HCT116 (cell line): ENCODE measurements around the gene SLC40A1. TPM values are rescaled to one million over a fixed set of nuclear protein-coding genes. Genes with fewer than 3 reads are reported as not detected.

Source experiments
- ATAC-seq: fragments of 200-7000 bp; cut with Tn5 transposase; 2 replicates; pipeline ENCODE4 v1.9.1; 2020; ENCODE audit warnings: mild to moderate bottlenecking, moderate library complexity
- BruUV-seq: library from RNA; stranded (reverse); fragments of 400-500 nt; replicated peaks from 2 replicates; lab custom pipeline; 2021; lab: Mats Ljungman, UMichigan
- CTCF ChIA-PET: fragments of 300-600 bp; sonication (Branson Sonifier 250); formaldehyde crosslinking; loops from one replicate; lab custom pipeline; 2021; ENCODE audit warnings: antibody characterized with exemption; lab: Charles Lee
- POLR2A ChIA-PET: fragments of 300-600, 350-600 bp; sonication (Branson Sonifier 250); formaldehyde crosslinking; loops from one replicate; lab custom pipeline; 2021; ENCODE audit warnings: antibody characterized with exemption; lab: Charles Lee
- RAD21 ChIA-PET, 2 experiments: fragments of 300-600 bp; sonication (Branson Sonifier 250); formaldehyde crosslinking; loops; one replicate each; lab custom pipeline; 2023; ENCODE audit warnings: low total read pairs in 2 of 2; ENCODE audit not compliant: uncharacterized antibody in 2 of 2, unreplicated experiment in 2 of 2, low non-redundant PET in 1 of 2; lab: Charles Lee
- DNase-seq: peaks from one replicate; pipeline ENCODE4 v3.0.0-alpha.2; 2010; ENCODE audit warnings: low read depth, low spot score
- H2AFZ ChIP-seq: fragments of 200-600 bp; shearing (Covaris generic), sonication (generic); 2 replicates; pipeline ENCODE4 v1.6.1; 2017; ENCODE audit warnings: low read depth, mixed run types, mixed read lengths, antibody characterized with exemption, low read length; ENCODE audit not compliant: poor library complexity, severe bottlenecking
- H3K27ac ChIP-seq: 2 replicates; pipeline ENCODE4 v1.5.1; 2012; ENCODE audit warnings: low read depth, low read length
- H3K27me3 ChIP-seq: fragments of 200-600 bp; sonication (generic); 2 replicates; pipeline ENCODE4 v1.6.1; 2016; ENCODE audit warnings: mixed run types, low read length, mixed read lengths; ENCODE audit not compliant: insufficient read depth
- H3K36me3 ChIP-seq, 2 experiments: fragments of 200-500 bp in 1 of 2; fragments of 200-600 bp in 1 of 2; sonication (Bioruptor generic) in 1 of 2; sonication (generic) in 1 of 2; 2 replicates each; pipeline versions ENCODE4 v1.5.1 to v1.6.1; 2014 to 2016; ENCODE audit warnings: low read length in 2 of 2, inconsistent platforms in 1 of 2, mixed read lengths in 1 of 2, mixed run types in 1 of 2; ENCODE audit not compliant: insufficient read depth in 2 of 2, control insufficient read depth in 1 of 2
- H3K4me1 ChIP-seq, 2 experiments: fragments of 200-600 bp in 1 of 2; sonication (generic) in 1 of 2; 2 replicates each; pipeline versions ENCODE4 v1.5.1 to v1.6.1; 2012 to 2017; ENCODE audit warnings: low read length in 2 of 2, inconsistent platforms in 1 of 2, mild to moderate bottlenecking in 1 of 2, mixed read lengths in 1 of 2, mixed run types in 1 of 2, moderate library complexity in 1 of 2; ENCODE audit not compliant: insufficient read depth in 2 of 2, control insufficient read depth in 1 of 2
- H3K4me2 ChIP-seq: fragments of 200-600 bp; sonication (generic); 2 replicates; pipeline ENCODE4 v1.6.1; 2017; ENCODE audit warnings: mixed run types, low read length, mixed read lengths
- H3K4me3 ChIP-seq, 2 experiments: fragments of 200-600 bp in 1 of 2; sonication (generic) in 1 of 2; replicated peaks in 1 of 2; 2 replicates each; pipeline ENCODE4 v1.5.1; 2011 to 2016; ENCODE audit warnings: low read length in 2 of 2, control low read depth in 1 of 2, low read depth in 1 of 2, mild to moderate bottlenecking in 1 of 2, mixed read lengths in 1 of 2, mixed run types in 1 of 2
- H3K79me2 ChIP-seq: fragments of 200-600 bp; sonication (generic); 2 replicates; pipeline ENCODE4 v1.6.1; 2017; ENCODE audit warnings: mild to moderate bottlenecking, mixed run types, low read length, moderate library complexity, mixed read lengths; ENCODE audit not compliant: insufficient read depth
- H3K9ac ChIP-seq: fragments of 200-600 bp; sonication (generic); 2 replicates; pipeline ENCODE4 v1.6.1; 2016; ENCODE audit warnings: low read length, mixed read lengths
- H3K9me2 ChIP-seq: fragments of 200-600 bp; sonication (generic), shearing (Covaris generic); 2 replicates; pipeline ENCODE4 v1.6.1; 2017; ENCODE audit warnings: mixed run types, mild to moderate bottlenecking, moderate library complexity; ENCODE audit not compliant: insufficient read depth
- H3K9me3 ChIP-seq, 2 experiments: fragments of 200-500 bp in 1 of 2; fragments of 200-600 bp in 1 of 2; sonication (Bioruptor generic) in 1 of 2; sonication (generic) in 1 of 2; 2 replicates each; pipeline ENCODE4 v1.6.1; 2014 to 2017; ENCODE audit warnings: low read length in 2 of 2, mixed read lengths in 2 of 2, inconsistent platforms in 1 of 2, low read depth in 1 of 2, mild to moderate bottlenecking in 1 of 2, mixed run types in 1 of 2, moderate library complexity in 1 of 2; ENCODE audit not compliant: control insufficient read depth in 1 of 2, insufficient read depth in 1 of 2
- H4K20me1 ChIP-seq: fragments of 200-600 bp; sonication (generic), shearing (Covaris generic); 2 replicates; pipeline ENCODE4 v1.6.1; 2017; ENCODE audit warnings: mixed run types, mild to moderate bottlenecking, moderate library complexity; ENCODE audit not compliant: insufficient read depth
- CBX3 ChIP-seq: IDR thresholded peaks from 2 replicates; pipeline ENCODE4 v1.6.1; 2012; ENCODE audit warnings: low read depth
- CEBPB ChIP-seq: IDR thresholded peaks from 2 replicates; pipeline ENCODE4 v1.6.1; 2012; ENCODE audit warnings: low read depth
- EGR1 ChIP-seq: IDR thresholded peaks from 2 replicates; pipeline ENCODE4 v1.6.1; 2012; ENCODE audit warnings: low read depth
- ELF1 ChIP-seq: IDR thresholded peaks from 2 replicates; pipeline ENCODE4 v1.6.1; 2012; ENCODE audit warnings: low read depth, borderline replicate concordance
- EZH2 ChIP-seq: fragments of 200-600 bp; sonication (generic); IDR thresholded peaks from 2 replicates; pipeline ENCODE4 v1.6.1; 2017; ENCODE audit warnings: antibody characterized with exemption, mixed run types
- EZH2phosphoT487 ChIP-seq: fragments of 200-600 bp; IDR thresholded peaks from 2 replicates; pipeline ENCODE4 v1.6.1; 2018; ENCODE audit warnings: antibody characterized with exemption, borderline replicate concordance
- FOSL1 ChIP-seq: IDR thresholded peaks from 2 replicates; pipeline ENCODE4 v1.6.1; 2012; ENCODE audit warnings: low read depth
- RAD21 ChIP-seq: IDR thresholded peaks from 2 replicates; pipeline ENCODE4 v1.6.1; 2012; ENCODE audit warnings: low read depth, mild to moderate bottlenecking
- REST ChIP-seq: IDR thresholded peaks from 2 replicates; pipeline ENCODE4 v1.6.1; 2012; ENCODE audit warnings: low read depth
- SP1 ChIP-seq: IDR thresholded peaks from 2 replicates; pipeline ENCODE4 v1.6.1; 2012; ENCODE audit warnings: low read depth
- TCF7L2 ChIP-seq: IDR thresholded peaks from 2 replicates; pipeline ENCODE4 v1.7.0; 2011; ENCODE audit warnings: borderline replicate concordance, inconsistent platforms; ENCODE audit not compliant: insufficient read depth, insufficient read length; ENCODE audit errors: extremely low read depth
- ZFX ChIP-seq: fragments of 450-650 bp; IDR thresholded peaks from 2 replicates; pipeline ENCODE4 v1.6.1; 2017
- intact Hi-C: fragments of 100-400 bp; cut with micrococcal nuclease; formaldehyde crosslinking; loops from 2 replicates; pipeline ENCODE4 v1.10.0; 2022
- total RNA-seq: library from RNA; stranded (reverse); gene quantifications from one replicate; pipeline ENCODE4 v1.2.1, GENCODE V29; 2021; ENCODE audit not compliant: unreplicated experiment

SLC40A1 gene
- total RNA-seq, 1 experiment from 2014 or later, result 1.5 TPM

DNA sequence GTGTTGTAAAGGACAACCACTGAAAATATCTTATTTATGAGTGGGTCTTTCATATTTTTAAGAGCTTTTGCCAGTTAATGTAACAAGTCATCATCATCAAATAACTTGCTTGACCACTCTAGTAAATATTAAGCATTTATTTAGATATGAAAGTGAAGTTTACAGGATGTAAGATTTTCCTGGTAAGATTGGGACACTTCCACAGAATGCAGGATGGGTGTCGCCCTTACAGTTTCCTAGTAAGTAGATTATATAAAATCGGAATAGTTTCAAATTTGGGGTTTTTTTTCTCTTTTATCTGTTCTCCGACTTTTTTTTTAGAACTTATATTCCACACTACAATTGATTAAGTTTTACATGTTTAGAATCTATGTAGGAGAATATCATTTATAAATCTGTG lies 14.8 kb upstream of the SLC40A1 start:
- Histone ChIP-seq H3K4me3 (no peak overlapping the region), H3K4me2 (no peak overlapping the region), H3K9ac (no peak overlapping the region), H3K79me2 (no peaks in the 10 kb centered on the region), H3K27ac (no peak overlapping the region), H3K4me1 (no peaks in the 10 kb centered on the region), H3K9me2 (no peaks in the 10 kb centered on the region), H3K36me3 (no peaks in the 10 kb centered on the region), H4K20me1 (no peaks in the 10 kb centered on the region), H3K27me3 (no peaks in the 10 kb centered on the region), H2AFZ (no peak overlapping the region), H3K9me3 (no peaks in the 10 kb centered on the region)
- ATAC-seq, result no peak
- no TSS peak for BruUV-seq
- no peak for TF ChIP-seq FOSL1
- ChIA-PET RAD21 (no interaction called here), POLR2A (no interaction called here), CTCF (no interaction called here)
- intact Hi-C loops, result no loop called here
- DNase-seq, result no peak

DNA sequence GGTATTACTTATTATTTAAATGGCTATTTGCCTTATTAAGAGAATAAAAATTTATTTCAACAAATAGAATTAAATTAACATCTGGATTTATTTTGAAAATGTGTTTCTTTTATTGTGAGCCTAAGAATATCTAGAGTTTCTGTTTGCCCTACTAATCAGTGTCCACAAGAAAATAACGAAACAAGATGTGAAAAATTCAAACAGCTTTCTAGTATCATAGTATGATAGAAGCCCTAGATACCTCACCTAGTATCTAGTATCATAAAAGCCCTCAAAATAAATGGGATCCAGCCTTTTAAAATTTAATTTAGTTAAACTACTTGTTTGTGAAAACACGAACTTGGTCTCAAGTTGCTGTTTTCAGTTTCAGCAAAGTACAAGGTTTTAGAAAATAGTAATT lies 13.7 kb upstream of the SLC40A1 start:
- no TSS peak for BruUV-seq
- RAD21 ChIA-PET, result no interaction called here
- POLR2A ChIA-PET, result no interaction called here

More for the DNA sequence above, 13.7 kb upstream of the SLC40A1 start:
- ATAC-seq (no peak), DNase-seq (no peak)
- no peak overlapping the region for H3K4me3 ChIP-seq
- H3K9me3 ChIP-seq, result no peaks in the 10 kb centered on the region
- no peaks in the 10 kb centered on the region for H3K79me2 ChIP-seq
- TF ChIP-seq ZFX (no peak), ELF1 (no peak), EGR1 (no peak), TCF7L2 (no peak), CBX3 (no peak), RAD21 (no peak), REST (no peak), EZH2 (no peak), CEBPB (no peak), SP1 (no peak), EZH2phosphoT487 (no peak)
- H3K27ac ChIP-seq, result no peak overlapping the region
- H2AFZ ChIP-seq, result no peak overlapping the region
- H3K4me2 ChIP-seq, result no peak overlapping the region
- no peak overlapping the region for H3K9ac ChIP-seq
- CTCF ChIA-PET, result no interaction called here
- intact Hi-C loops, result no loop called here
- no peaks in the 10 kb centered on the region for H3K9me2 ChIP-seq
- no peaks in the 10 kb centered on the region for H3K36me3 ChIP-seq
- H3K27me3 ChIP-seq, result no peaks in the 10 kb centered on the region
- H3K4me1 ChIP-seq, result no peaks in the 10 kb centered on the region
- H4K20me1 ChIP-seq, result no peaks in the 10 kb centered on the region
